NCI-H2196 (cell line): ENCODE results near the gene HIVEP3.

Experiments
- DNase-seq: peaks from one replicate; lab custom pipeline; 2025; ENCODE audit not compliant: unreplicated experiment; lab: John Stamatoyannopoulos, UW

Gene HIVEP3

DNA sequence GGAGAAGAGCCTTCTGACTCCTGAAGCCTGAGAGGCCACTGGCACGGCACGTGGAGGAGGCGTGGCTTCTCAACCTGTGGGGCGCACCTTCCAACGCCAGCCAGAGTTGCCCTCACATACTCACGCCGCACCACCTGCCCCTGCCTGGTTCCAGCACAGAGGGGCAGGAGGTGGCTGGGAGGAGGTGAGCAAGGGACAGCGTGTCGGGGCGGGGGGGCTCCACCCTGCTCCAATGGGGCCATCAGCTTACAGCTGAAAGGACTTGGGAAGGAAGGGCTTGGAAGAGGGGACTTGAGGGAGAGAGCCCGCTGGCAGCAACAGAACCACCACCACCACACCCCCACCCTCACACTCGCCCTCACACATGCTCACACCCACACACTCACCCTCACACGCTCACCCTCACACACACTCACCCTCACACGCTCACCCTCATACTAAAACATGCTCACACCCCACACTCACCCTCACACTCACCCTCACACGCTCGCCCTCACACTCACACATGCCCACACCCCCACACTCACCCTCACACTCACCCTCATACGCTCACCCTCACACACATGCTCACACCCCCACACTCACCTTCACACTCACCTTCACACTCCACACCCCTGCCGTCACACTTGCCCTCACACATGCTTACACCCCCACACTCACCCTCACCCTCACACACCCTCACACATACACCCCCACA is 392.7 kb downstream of the HIVEP3 start:
- no peak for DNase-seq

- DNase-seq: no peak
These were observed 393.7 kb downstream of the HIVEP3 start for GRCh38 chr1:41524676-41525675.

- no peak for DNase-seq
These were observed 394.6 kb downstream of the HIVEP3 start for GRCh38 chr1:41523949-41524675.

DNA sequence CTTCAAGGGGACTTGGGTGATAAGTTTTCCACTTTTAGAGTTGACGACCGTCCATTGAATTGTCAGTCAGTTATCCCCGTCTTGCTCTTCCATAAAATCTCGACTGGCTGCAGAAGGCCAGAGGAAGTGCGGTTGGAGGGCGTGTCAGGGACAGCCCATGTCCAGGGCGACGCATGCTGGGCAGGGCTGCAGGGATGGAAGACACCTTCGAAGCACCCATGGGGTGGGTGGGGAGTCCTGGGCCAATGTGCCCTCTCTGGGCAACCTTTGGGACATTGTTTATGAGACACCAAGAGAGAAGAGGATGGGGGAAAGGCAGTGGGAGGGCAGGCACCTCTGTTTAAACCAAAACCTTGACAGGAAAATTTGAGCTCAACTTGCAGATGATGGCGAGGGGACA is 395.7 kb downstream of the HIVEP3 start:
- no peak for DNase-seq

DNA sequence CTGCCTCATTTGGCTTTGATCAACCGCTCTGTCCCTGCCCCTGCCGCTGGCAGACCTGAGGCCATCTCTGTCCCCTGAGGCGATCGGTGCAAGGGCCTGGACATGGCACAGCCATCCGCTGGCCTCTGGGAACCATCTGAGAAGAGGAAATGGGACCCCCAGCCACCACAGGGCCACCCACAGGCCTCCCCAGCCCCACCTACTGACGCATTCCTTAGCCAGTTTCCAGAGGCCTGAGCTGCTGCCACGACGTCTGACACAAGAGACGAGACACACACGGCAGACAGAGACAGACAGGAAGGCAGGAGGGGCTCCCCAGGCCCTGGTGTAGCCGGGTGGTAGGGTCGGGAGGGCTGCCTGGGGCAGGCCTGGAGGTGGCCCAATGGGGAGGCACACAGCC is 397.0 kb downstream of the HIVEP3 start:
- no peak for DNase-seq

- DNase-seq: no peak
These were observed 397.6 kb downstream of the HIVEP3 start for GRCh38 chr1:41520951-41521752.

DNA sequence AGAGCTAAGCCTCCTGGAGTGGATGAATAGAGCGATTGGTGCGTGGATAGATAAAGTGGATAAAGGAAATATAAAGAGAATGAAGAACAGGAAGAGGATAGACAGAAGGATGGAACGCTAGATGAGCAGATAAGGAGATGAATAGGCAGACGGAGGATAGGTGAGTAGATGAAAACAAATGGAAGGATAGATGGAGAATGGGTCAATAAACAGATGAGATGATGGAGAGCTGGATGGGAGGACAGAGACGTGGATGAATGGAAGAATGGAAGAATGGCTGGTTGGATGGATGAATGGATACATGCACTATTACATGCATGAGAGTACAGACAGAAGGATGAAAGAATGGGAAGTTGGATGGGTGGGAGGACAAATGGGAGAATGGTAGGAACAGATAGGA is 399.1 kb downstream of the HIVEP3 start:
- no peak for DNase-seq

DNA sequence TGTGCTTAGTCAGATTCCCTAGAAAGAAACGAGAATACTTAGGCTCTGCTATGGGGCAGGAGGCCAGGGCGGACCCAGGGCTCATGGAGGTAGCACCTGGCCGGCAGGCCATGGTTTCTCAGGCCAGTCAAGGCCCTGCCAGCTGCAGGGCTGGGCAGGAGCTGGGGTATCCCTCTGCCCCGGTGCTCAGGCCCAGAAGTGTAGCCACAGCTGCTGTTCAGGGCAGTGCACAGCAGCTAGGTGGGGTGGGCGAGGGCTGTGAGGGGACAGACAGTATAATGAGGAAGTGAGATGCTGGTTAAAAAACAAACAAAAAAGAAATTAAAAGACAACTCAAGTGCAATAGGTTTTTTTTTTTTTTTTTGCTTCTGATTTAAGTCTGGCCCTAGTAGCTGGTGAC is 400.3 kb downstream of the HIVEP3 start:
- DNase-seq: no peak

DNA sequence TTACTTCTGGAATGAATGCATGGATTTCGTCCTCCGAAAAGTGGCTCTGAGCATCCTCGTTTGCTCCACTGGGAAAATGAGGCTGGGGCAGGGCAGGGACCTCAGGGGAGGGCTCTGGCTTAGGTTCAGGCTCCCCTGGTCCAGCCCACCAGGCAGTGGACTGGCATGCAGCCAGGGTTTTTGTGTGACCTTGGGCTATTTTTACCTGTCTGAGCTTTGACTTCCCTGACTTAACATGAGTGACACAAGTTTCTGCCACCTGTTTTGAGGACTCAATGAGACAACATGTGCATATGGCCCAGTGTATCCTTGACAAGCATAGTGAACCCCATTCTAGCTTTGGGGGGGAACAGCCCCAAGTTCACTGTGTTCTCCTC is 401.7 kb downstream of the HIVEP3 start:
- DNase-seq: no peak

DNA sequence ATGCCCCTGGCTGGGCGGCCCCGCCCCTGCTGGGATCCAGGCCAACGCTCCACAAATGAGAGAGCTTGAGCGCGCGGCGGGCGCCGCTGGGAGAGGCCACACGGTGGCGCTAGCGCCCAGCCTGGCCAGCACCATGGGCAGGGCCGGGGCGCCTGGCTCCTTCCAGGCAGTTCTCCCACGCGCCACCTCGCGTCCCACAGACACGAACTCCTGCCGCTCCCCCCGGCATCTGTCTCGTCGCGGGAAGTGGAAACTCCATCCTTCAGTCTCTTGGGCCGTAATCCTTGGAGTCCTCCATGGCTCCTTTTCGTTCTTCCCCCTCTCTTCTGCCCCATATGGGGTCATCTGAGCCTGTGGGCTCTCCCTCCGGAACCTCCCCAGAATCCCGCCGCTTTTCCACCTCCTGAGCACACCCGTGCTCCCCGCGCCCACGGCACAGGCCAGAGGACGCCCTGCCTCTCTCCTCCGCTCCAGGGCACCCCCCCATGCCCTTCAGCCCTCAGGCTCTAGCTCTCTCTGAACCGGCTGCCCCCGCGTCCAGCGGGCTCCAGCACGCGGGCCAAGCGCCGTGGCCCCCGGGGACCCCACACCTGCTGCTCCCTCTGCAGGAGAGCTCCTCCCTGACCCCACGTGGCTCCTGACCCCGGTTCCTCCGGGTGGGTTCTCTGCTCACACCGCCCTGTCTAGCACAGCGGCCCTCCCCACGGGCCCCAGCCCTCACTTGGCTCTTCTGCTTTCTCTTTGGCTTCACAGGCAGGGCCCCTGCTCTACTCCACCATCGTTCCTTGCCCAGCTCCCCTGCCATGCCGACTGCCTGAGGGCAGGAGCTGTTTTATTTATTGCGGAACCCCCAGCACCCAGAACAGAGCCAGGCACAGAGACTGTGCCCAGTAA is 402.3 kb downstream of the HIVEP3 start:
- DNase-seq: peak; percentile 84

DNA sequence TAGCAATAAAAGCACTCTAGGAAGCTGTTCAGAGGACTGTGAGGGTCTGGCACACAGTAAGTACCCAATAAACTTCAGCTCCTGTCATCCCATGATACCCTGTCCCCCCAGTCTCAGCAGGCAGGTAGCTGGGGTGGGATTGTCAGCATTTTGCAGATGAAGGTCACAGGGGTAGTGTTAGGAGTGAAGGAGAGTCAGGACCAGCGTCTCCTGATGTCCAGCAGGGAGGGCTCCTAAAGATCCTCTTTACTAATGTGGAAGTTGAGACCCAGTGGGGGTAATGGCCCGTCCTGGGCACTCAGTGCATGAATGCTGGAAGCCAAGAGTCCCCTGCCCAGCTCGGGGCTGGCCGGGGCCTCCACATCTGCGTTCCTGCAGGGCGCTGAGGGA is 402.9 kb downstream of the HIVEP3 start:
- DNase-seq: no peak

GRCh38 chr1:41515131-41515678 is 403.5 kb downstream of the HIVEP3 start:
- DNase-seq: peak; percentile 77

DNA sequence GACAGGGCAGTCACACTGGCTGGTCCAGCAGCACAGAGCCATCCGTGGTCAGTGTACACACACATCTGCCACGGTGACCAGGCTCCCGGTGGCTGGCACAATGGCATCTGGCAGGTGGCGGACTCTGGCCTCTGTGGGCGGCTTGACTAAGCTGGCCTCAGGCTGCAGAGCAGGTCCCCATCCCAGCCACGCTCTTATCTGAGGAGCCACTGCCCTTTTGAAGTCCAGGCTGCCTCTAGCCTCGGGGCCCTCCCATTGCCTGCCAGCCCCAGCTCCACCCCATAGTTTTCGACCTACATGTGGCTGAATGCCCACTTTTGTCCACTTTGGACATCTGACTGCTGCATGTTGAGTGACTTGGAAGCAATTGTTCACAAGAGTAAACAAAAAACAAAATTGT is 404.3 kb downstream of the HIVEP3 start:
- no peak for DNase-seq

GRCh38 chr1:41513383-41513735 is 405.4 kb downstream of the HIVEP3 start:
- no peak for DNase-seq

GRCh38 chr1:41512701-41513382 is 405.9 kb downstream of the HIVEP3 start:
- no peak for DNase-seq

DNA sequence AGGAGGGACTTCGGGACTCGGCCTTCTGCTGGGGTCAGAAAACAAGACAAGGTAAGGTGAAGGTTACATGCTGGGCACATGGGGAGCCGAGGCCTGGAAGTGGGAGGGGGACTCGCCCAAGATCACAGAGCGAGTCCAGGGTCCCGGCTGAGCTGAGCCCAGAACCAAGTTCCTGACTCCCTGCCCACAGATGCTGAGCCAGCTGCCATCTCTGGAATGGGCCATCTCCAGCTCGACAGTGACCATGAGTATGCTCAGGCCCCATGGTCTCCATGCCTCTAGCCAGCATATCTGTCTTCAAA is 407.5 kb downstream of the HIVEP3 start:
- DNase-seq: no peak

- no peak for DNase-seq
These were observed 408.0 kb downstream of the HIVEP3 start for GRCh38 chr1:41510531-41511238.

DNA sequence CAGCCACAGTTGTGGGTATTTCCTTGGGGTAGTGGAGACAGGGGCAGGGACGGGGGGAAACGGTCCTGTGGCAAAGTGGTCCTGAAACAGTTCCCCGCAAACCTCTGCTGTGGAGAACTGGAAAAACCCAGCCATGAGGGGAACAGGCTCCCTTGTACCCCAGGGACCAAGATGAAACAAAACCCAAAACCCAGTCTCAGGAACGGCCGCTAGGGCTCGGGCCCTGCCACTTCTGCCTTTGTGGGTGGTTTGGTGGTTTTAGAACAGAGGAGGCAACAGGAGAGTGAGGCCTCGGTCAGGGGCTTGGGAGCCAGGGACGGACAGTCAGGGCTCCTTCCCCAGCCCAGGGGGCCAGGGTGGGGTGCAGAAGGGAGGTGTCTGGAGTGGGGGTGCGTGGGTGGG is 409.5 kb downstream of the HIVEP3 start:
- DNase-seq: no peak

DNA sequence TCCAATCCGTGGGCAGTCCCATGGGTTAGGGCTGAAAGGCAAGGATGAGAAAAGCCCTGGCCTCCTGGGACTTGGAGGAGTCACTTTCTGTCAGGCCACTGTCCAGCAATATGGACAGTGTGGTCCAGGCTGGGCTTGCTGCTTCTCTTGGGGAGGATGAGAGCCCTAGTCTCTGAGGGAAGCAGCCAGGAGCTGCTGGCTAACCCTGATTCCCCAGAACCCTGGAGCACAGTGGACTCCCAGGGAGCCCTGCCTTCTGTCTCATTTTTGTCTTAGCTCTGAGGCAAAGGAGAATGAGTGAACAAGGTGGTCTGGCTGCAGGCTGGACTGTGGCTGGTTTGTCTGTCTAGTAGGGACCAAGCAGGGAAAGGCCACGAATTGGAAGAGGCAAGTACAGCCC is 410.4 kb downstream of the HIVEP3 start:
- no peak for DNase-seq
